ENCODE results near the gene ZBED4. TPM values are rescaled to one million over a fixed set of nuclear protein-coding genes. Genes with fewer than 3 reads are reported as not detected.

ZBED4 gene
- total and polyA plus RNA-seq, 2 of the 13 experiments (the other 11 are each of a cell fraction or from before 2014, with no cell fraction given), result 5.4 to 9.6 TPM

DNA sequence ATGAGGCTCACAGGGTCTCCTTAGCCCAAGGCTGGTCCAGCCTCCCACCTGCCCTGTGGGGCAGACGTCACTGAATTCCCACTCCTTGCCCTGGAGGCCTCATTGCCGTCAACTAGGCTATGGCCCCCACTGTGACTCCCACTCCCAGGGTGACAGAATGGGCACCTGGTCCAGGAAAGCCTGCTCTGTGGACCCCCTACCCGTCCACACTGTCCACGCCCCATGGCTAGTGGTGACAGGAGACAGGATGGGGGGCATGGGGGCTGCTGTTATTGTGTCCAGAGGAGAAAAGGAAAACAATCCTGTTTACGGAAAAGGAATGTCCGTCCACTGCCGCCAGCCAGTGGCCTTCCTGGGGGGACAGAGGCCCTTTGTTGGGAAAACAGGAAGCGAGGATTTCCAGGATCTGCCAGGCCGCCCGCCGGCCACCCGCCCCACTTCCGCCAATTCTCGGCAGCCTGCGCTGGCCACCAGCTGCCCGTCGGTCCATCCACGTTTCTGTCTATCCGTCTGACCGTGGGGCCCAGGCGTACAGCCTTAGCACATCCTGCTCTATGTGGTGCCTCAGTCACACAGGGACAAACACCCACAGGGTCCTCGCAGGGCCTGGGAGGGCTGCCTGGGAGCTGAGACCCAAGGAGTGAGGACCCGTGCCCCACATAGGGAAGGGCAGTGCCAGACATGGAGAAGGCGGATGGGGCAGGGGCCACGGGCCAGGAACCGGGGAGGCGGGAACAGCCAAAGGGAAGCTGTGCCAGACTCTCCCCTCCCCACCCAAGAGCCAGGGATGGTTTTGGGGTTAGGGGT lies 84.3 kb downstream of the ZBED4 start (continued):
- TF ChIP-seq, protein P1, sequence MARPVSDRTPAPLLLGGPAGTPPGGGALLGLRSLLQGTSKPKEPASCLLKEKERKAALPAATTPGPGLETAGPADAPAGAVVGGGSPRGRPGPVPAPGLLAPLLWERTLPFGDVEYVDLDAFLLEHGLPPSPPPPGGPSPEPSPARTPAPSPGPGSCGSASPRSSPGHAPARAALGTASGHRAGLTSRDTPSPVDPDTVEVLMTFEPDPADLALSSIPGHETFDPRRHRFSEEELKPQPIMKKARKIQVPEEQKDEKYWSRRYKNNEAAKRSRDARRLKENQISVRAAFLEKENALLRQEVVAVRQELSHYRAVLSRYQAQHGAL (CRISPR knock-in tag; IDR thresholded peaks at IDR 0.05; ENCODE audit: not compliant biosample characterization), result no peak
- TF ChIP-seq NR2F1 (CRISPR knock-in tag; IDR thresholded peaks at IDR 0.05) (no peak), NCOR1 (IDR thresholded peaks at IDR 0.05; ENCODE audit: borderline replicate concordance, low read length) (peak; percentile 29; the same call in 1 of the 2 replicates), U2AF1 (optimal IDR thresholded peaks at IDR 0.05; ENCODE audit: low read depth, low read length) (no peak), ZNF674 (CRISPR knock-in tag; IDR thresholded peaks at IDR 0.05; ENCODE audit: low read depth) (no peak), HMGA1 (CRISPR knock-in tag; conservative IDR thresholded peaks at IDR 0.05) (no peak), NFKBIZ (CRISPR knock-in tag; IDR thresholded peaks at IDR 0.05) (no peak), ZNF136 (CRISPR knock-in tag; IDR thresholded peaks at IDR 0.05; ENCODE audit: low read depth) (no peak), ZNF879 (CRISPR knock-in tag; IDR thresholded peaks at IDR 0.05) (no peak), ZNF263 (CRISPR knock-in tag; IDR thresholded peaks at IDR 0.05) (no peak), SALL2 (CRISPR knock-in tag; IDR thresholded peaks at IDR 0.05) (no peak; the same call in 1 of the 2 replicates), ZNF34 (CRISPR knock-in tag; IDR thresholded peaks at IDR 0.05; ENCODE audit: borderline replicate concordance) (no peak), ATF7 (IDR thresholded peaks at IDR 0.05) (no peak), ATF7 (CRISPR knock-in tag; IDR thresholded peaks at IDR 0.05) (no peak)
- TF ChIP-seq, protein P2, sequence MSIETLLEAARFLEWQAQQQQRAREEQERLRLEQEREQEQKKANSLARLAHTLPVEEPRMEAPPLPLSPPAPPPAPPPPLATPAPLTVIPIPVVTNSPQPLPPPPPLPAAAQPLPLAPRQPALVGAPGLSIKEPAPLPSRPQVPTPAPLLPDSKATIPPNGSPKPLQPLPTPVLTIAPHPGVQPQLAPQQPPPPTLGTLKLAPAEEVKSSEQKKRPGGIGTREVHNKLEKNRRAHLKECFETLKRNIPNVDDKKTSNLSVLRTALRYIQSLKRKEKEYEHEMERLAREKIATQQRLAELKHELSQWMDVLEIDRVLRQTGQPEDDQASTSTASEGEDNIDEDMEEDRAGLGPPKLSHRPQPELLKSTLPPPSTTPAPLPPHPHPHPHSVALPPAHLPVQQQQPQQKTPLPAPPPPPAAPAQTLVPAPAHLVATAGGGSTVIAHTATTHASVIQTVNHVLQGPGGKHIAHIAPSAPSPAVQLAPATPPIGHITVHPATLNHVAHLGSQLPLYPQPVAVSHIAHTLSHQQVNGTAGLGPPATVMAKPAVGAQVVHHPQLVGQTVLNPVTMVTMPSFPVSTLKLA (IDR thresholded peaks at IDR 0.05), result no peak
- TF ChIP-seq, protein P3, sequence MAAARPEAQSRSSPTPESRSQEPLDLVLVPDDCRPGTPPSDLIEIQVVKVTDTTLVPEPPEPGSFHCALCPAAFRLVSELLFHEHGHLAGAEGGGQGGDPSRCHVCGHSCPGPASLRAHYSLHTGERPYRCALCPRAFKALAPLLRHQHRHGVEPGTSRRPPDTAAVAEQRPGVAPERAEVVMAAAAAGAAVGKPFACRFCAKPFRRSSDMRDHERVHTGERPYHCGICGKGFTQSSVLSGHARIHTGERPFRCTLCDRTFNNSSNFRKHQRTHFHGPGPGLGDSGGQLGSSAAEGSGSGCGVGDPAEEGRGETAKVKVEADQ (CRISPR knock-in tag; IDR thresholded peaks at IDR 0.05; ENCODE audit: borderline replicate concordance), result peak; percentile 80; the same call in 1 of the 2 replicates
- TF ChIP-seq, protein P4, sequence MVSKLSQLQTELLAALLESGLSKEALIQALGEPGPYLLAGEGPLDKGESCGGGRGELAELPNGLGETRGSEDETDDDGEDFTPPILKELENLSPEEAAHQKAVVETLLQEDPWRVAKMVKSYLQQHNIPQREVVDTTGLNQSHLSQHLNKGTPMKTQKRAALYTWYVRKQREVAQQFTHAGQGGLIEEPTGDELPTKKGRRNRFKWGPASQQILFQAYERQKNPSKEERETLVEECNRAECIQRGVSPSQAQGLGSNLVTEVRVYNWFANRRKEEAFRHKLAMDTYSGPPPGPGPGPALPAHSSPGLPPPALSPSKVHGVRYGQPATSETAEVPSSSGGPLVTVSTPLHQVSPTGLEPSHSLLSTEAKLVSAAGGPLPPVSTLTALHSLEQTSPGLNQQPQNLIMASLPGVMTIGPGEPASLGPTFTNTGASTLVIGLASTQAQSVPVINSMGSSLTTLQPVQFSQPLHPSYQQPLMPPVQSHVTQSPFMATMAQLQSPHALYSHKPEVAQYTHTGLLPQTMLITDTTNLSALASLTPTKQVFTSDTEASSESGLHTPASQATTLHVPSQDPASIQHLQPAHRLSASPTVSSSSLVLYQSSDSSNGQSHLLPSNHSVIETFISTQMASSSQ (IDR thresholded peaks at IDR 0.05; ENCODE audit: low read depth), result no peak
- TF ChIP-seq, protein P4 (CRISPR knock-in tag; IDR thresholded peaks at IDR 0.05; ENCODE audit: borderline replicate concordance), result peak; percentile 67
- TF ChIP-seq, protein P5, sequence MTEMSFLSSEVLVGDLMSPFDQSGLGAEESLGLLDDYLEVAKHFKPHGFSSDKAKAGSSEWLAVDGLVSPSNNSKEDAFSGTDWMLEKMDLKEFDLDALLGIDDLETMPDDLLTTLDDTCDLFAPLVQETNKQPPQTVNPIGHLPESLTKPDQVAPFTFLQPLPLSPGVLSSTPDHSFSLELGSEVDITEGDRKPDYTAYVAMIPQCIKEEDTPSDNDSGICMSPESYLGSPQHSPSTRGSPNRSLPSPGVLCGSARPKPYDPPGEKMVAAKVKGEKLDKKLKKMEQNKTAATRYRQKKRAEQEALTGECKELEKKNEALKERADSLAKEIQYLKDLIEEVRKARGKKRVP (CRISPR knock-in tag; IDR thresholded peaks at IDR 0.05), result 0 out of 4 replicates have a peak, but pooled peaks of 1 of the 2 experiments have one; percentile 13
- TF ChIP-seq, protein P6, sequence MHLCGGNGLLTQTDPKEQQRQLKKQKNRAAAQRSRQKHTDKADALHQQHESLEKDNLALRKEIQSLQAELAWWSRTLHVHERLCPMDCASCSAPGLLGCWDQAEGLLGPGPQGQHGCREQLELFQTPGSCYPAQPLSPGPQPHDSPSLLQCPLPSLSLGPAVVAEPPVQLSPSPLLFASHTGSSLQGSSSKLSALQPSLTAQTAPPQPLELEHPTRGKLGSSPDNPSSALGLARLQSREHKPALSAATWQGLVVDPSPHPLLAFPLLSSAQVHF (CRISPR knock-in tag; IDR thresholded peaks at IDR 0.05), result no peak

All from HepG2 (cell line).